ENCODE measurements around the gene NAT16.

DNA sequence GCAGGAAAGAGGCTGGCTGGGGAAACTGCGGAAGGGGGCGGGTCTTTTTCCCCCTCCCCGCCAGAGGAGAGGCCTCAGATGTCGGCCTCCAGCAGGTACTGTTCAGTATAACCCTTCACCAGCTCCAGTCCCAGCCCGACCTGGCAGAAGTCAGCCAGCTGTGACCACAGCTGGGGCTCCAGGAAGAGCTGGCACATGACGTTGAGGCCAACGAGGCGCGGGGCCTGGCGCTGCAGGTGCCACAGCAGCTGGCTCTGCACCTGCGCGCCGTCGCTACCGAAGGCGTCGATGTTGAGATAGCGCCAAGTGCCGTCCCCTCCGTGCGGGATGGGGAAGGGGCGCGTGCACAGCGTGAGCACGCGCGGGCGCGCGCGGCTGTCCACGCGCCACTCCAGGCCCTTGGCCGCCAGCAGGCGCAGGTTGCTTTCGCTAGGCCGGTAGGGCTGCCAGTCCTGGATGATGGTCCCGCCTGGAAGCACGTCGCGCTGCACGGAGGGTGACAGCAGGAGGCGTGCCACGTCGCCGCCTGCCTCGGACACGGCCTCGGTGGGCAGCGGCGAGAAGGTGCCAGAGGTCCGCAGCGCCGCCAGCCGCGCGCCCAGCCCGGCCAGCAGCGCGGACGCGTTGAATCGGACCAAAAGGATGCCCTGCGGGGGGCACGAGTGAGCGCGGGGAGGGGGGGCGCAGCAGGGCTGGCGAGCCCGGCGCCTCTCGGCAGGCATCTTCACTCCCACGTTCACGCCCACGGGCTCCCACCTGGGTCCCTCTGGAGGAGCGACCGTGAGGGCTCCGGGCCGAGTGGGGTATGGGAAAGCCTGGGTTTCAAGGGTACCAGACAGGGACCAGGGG lies 7.9 kb downstream of the NAT16 start:
- TF ChIP-seq, protein P1, sequence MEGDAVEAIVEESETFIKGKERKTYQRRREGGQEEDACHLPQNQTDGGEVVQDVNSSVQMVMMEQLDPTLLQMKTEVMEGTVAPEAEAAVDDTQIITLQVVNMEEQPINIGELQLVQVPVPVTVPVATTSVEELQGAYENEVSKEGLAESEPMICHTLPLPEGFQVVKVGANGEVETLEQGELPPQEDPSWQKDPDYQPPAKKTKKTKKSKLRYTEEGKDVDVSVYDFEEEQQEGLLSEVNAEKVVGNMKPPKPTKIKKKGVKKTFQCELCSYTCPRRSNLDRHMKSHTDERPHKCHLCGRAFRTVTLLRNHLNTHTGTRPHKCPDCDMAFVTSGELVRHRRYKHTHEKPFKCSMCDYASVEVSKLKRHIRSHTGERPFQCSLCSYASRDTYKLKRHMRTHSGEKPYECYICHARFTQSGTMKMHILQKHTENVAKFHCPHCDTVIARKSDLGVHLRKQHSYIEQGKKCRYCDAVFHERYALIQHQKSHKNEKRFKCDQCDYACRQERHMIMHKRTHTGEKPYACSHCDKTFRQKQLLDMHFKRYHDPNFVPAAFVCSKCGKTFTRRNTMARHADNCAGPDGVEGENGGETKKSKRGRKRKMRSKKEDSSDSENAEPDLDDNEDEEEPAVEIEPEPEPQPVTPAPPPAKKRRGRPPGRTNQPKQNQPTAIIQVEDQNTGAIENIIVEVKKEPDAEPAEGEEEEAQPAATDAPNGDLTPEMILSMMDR (IDR thresholded peaks at IDR 0.05): no peak
- TF ChIP-seq POLR2A (IDR thresholded peaks at IDR 0.05): no peak
